ENCODE data around the gene GDPGP1. TPM values are rescaled to one million over a fixed set of nuclear protein-coding genes. Genes with fewer than 3 reads are reported as not detected.

GDPGP1 gene
- polyA plus RNA-seq, 1 donor from 2014 or later, result 4.3 TPM

GRCh38 chr15:90217671-90218394, 16.2 kb upstream of the GDPGP1 start:
- no peaks in the 10 kb centered on the region for H3K27me3 ChIP-seq (ENCODE audit: insufficient read depth, low read depth, low read length)
- no peak overlapping the region for H3K4me2 ChIP-seq (ENCODE audit: low read length)
- TF ChIP-seq RAD21 (conservative IDR thresholded peaks at IDR 0.05), result no peak
- no peak for TF ChIP-seq CTCF (IDR thresholded peaks at IDR 0.05; ENCODE audit: poor library complexity, severe bottlenecking)
- TF ChIP-seq TAF1 (IDR thresholded peaks at IDR 0.05; ENCODE audit: low read depth), result no peak
- TF ChIP-seq MXI1 (conservative IDR thresholded peaks at IDR 0.05; ENCODE audit: poor library complexity, severe bottlenecking), result no peak
- no peak for TF ChIP-seq EP300 (conservative IDR thresholded peaks at IDR 0.05; ENCODE audit: poor library complexity, severe bottlenecking)
- TF ChIP-seq EZH2 (IDR thresholded peaks at IDR 0.05; ENCODE audit: borderline replicate concordance, insufficient read depth, low read length, poor library complexity, severe bottlenecking), result no peak
- no peak for TF ChIP-seq SMC3 (conservative IDR thresholded peaks at IDR 0.05; ENCODE audit: poor library complexity)
- TF ChIP-seq POLR2AphosphoS5 (IDR thresholded peaks at IDR 0.05), result no peak
- no peak for TF ChIP-seq REST (IDR thresholded peaks at IDR 0.05; ENCODE audit: borderline replicate concordance)
- H3K27ac ChIP-seq (ENCODE audit: low read length), result no peak overlapping the region
- H4K20me1 ChIP-seq (ENCODE audit: insufficient read depth), result no peaks in the 10 kb centered on the region
- H3K4me3 ChIP-seq (ENCODE audit: low read length), result no peak overlapping the region
- H3F3A ChIP-seq (ENCODE audit: insufficient read depth, low read length, poor library complexity, severe bottlenecking), result no peaks in the 10 kb centered on the region
- peaks cover 4% of the 10 kb centered on the region for H3K79me2 ChIP-seq (replicated peaks; ENCODE audit: insufficient read depth, low read length)
- no peak overlapping the region for H3K9ac ChIP-seq (ENCODE audit: low read length)
- H3K9me2 ChIP-seq (ENCODE audit: insufficient read depth, low read length), result no peaks in the 10 kb centered on the region
- H3K36me3 ChIP-seq (ENCODE audit: insufficient read depth, low read length), result no peaks in the 10 kb centered on the region
- H2AFZ ChIP-seq (ENCODE audit: low read depth, low read length), result no peak overlapping the region
- H3K9me3 ChIP-seq (ENCODE audit: low read length), result no peaks in the 10 kb centered on the region

- H3K4me3 ChIP-seq (ENCODE audit: low read length), result no peak overlapping the region
- H3K9me3 ChIP-seq (ENCODE audit: low read length), result no peaks in the 10 kb centered on the region
- peak; percentile 23 for TF ChIP-seq RAD21 (conservative IDR thresholded peaks at IDR 0.05)
- TF ChIP-seq TAF1 (IDR thresholded peaks at IDR 0.05; ENCODE audit: low read depth), result no peak
- TF ChIP-seq EZH2 (IDR thresholded peaks at IDR 0.05; ENCODE audit: borderline replicate concordance, insufficient read depth, low read length, poor library complexity, severe bottlenecking), result no peak
- TF ChIP-seq POLR2AphosphoS5 (IDR thresholded peaks at IDR 0.05), result no peak
- TF ChIP-seq MXI1 (conservative IDR thresholded peaks at IDR 0.05; ENCODE audit: poor library complexity, severe bottlenecking), result no peak
- TF ChIP-seq SMC3 (conservative IDR thresholded peaks at IDR 0.05; ENCODE audit: poor library complexity), result peak; percentile 41
- TF ChIP-seq EP300 (conservative IDR thresholded peaks at IDR 0.05; ENCODE audit: poor library complexity, severe bottlenecking), result no peak
- TF ChIP-seq CTCF (IDR thresholded peaks at IDR 0.05; ENCODE audit: poor library complexity, severe bottlenecking), result peak; percentile 36
- no peak for TF ChIP-seq REST (IDR thresholded peaks at IDR 0.05; ENCODE audit: borderline replicate concordance)
- H4K20me1 ChIP-seq (ENCODE audit: insufficient read depth), result no peaks in the 10 kb centered on the region
- peaks cover 4% of the 10 kb centered on the region for H3K79me2 ChIP-seq (replicated peaks; ENCODE audit: insufficient read depth, low read length)
- H3K27ac ChIP-seq (ENCODE audit: low read length), result no peak overlapping the region
- H3K9me2 ChIP-seq (ENCODE audit: insufficient read depth, low read length), result no peaks in the 10 kb centered on the region
- no peak overlapping the region for H3K9ac ChIP-seq (ENCODE audit: low read length)
- H3K4me2 ChIP-seq (ENCODE audit: low read length), result no peak overlapping the region
- H2AFZ ChIP-seq (ENCODE audit: low read depth, low read length), result no peak overlapping the region
- H3F3A ChIP-seq (ENCODE audit: insufficient read depth, low read length, poor library complexity, severe bottlenecking), result no peaks in the 10 kb centered on the region
- H3K36me3 ChIP-seq (ENCODE audit: insufficient read depth, low read length), result no peaks in the 10 kb centered on the region
- no peaks in the 10 kb centered on the region for H3K27me3 ChIP-seq (ENCODE audit: insufficient read depth, low read depth, low read length)
Observed at GRCh38 chr15:90219421-90220141, 14.4 kb upstream of the GDPGP1 start.

Measured in neural cell (in vitro differentiated cells).